ENCODE results near the gene HIGD1B. TPM values are rescaled to one million over a fixed set of nuclear protein-coding genes. Genes with fewer than 3 reads are reported as not detected.
"Not testable (repeated sequence)": the region's sequence is repeated elsewhere in the genome, so short reads cannot be mapped to it uniquely, and the experiment has no call there.

Gene HIGD1B
- total RNA-seq (2014; rRNA removed; shearing (Covaris generic)), result not detected in 2 replicates

DNA sequence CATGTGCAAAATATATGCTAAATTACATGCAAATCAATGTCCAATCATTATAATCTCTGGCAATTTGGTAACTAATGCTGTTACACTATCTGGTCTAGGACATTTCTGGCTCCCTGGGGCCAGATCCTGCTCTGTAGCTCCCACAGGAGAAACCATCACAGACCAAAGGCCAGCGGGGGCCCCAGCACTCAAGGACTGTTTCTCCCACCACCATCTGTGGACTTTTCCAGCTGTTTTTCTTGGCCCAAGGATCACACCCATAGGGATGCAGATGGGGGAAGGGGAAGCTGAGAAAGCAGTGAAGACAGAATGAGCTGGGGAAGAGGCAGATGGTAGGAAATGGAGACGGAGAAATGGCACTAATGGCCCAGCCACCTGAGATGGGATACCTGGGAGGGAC is at the start of gene HIGD1B:
Gene HIGD1B, plus strand, starts transcription at position 298 of the 400 bp plus-strand sequence. CDS start 270 bp downstream, outside the sequence.
- no peaks in the 10 kb centered on the region for H3K27me3 ChIP-seq (ENCODE audit: control insufficient read depth, insufficient read depth, low read length)
- H3K4me3 ChIP-seq (ENCODE audit: insufficient read depth, low read depth, low read length), result no peak within 1 kb of the TSS
- peaks cover 16% of the 10 kb centered on the region for H3K36me3 ChIP-seq (replicated peaks; ENCODE audit: control insufficient read depth, insufficient read depth, low read length)
- DNase-seq, result no peak

GRCh38 chr17:44798356-44798755 is 49.3 kb upstream of the HIGD1B start:
- no peak for DNase-seq
- H3K4me3 ChIP-seq (ENCODE audit: insufficient read depth, low read depth, low read length), result no peak overlapping the region
- H3K36me3 ChIP-seq (replicated peaks; ENCODE audit: control insufficient read depth, insufficient read depth, low read length), result peaks cover 12% of the 10 kb centered on the region
- H3K27me3 ChIP-seq (ENCODE audit: control insufficient read depth, insufficient read depth, low read length), result no peaks in the 10 kb centered on the region

DNA sequence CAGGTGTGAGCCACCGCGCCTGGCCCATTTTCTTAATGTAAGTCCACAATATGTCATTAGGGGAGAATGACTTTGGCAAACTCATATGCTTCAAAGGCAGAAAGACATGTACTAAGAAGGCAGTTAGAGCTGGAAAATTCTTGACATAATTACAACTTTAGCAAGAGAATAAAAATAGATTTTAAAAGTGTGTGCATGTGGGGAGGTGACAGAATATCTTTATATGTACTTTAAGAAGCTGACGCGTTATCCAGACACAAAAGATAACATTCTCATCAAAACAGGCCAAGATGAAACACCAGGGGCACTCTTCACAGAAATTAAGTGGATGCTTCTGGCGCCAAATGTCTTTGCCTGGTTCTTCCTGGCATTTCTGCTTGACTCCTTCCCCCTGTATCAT is 45.8 kb upstream of the HIGD1B start:
- DNase-seq, result no peak
- Histone ChIP-seq H3K36me3 (replicated peaks; ENCODE audit: control insufficient read depth, insufficient read depth, low read length) (peaks cover 28% of the 10 kb centered on the region), H3K4me3 (ENCODE audit: insufficient read depth, low read depth, low read length) (no peak overlapping the region), H3K27me3 (ENCODE audit: control insufficient read depth, insufficient read depth, low read length) (no peaks in the 10 kb centered on the region)

DNA sequence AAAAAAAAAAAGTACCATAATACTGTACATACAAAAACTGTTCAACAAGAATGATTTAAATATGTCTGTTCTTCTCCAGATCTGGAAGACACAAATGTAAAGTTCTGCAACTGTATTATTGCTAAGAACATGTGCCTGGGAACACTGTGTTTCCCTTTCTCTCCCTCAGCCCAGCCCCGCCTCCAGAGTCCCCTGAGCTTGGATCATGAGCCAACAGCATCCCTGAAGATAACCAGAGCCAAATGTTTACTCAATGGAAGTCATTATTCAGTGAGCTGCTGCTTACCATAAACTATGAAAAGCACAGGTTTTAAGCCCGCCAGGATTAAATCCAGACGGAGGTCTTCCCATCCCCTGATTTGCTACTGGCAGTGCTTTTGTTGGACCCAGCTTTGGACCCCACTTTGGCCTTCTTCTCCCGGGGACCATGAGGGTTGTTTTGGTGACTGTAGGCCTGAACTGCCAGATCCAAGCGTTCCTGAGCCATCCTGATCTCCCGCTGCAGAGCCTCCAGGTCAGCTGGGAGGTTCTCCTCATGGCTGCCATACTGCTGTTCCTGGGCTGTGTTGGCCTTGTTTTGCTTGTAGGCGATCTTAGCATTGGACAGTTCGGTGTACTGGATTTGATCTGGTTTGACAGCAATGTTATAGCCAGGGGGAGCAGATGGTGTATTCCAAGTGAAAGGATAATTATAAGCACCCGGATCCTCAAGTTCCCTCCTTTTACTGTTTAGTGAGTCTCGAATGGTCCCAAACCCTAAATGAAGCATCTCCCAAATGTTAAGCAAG is 43.2 kb upstream of the HIGD1B start:
- Histone ChIP-seq H3K27me3 (ENCODE audit: control insufficient read depth, insufficient read depth, low read length) (no peaks in the 10 kb centered on the region), H3K4me3 (ENCODE audit: insufficient read depth, low read depth, low read length) (no peak overlapping the region), H3K36me3 (replicated peaks; ENCODE audit: control insufficient read depth, insufficient read depth, low read length) (peaks cover 25% of the 10 kb centered on the region)
- no peak for DNase-seq

DNA sequence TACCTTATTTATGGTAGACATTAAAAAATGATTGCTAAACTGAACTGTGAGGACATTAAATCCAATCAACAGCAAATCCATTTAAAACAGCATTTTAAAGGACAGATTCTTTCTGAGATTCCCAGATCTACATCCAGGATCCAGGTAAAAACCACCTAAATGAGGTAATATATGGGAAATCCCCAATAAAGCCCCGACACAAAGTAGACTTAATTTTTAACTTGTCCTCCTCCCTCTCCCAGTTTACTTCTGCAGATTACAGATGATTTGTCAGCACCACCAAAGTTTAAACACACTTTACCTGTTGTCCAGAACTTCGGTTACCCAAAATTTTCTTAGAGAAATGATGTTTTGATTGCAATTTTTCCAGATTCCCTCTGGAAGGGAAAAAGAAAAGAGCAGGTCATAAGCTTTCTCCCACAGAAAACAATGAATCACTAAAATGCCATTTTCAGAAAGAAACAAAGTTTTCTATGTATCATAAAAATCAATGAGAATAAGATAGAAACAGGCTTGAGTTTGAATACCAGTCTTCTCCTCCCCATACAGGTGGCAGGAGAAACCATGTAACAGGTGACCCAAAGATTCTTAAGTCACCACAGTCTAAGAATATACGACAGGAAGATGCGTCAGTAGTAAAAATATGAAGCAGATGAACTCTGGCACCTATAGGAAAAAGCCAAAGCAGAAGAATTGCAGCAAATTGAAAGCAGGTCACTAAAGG is 40.4 kb upstream of the HIGD1B start:
- Histone ChIP-seq H3K27me3 (ENCODE audit: control insufficient read depth, insufficient read depth, low read length) (no peaks in the 10 kb centered on the region), H3K4me3 (ENCODE audit: insufficient read depth, low read depth, low read length) (no peak overlapping the region), H3K36me3 (replicated peaks; ENCODE audit: control insufficient read depth, insufficient read depth, low read length) (peaks cover 19% of the 10 kb centered on the region)
- DNase-seq, result no peak

DNA sequence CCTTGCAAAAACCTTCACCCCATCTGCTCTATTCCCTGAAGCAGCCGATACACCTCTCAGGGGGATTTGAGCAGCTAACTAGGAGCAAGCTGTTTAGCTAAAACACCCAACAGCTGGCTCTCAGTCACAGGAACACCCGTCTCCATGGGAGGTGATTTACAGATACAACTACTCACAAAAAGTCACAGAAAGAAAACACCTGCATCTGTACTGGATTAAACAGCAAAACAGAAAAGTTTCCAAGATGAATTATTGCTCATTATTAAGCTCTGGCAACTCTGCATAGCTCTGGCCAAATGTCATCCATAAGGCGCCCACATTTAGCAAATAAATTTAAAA is 39.9 kb upstream of the HIGD1B start:
- Histone ChIP-seq H3K36me3 (replicated peaks; ENCODE audit: control insufficient read depth, insufficient read depth, low read length) (peaks cover 17% of the 10 kb centered on the region), H3K27me3 (ENCODE audit: control insufficient read depth, insufficient read depth, low read length) (no peaks in the 10 kb centered on the region), H3K4me3 (ENCODE audit: insufficient read depth, low read depth, low read length) (no peak overlapping the region)
- DNase-seq, result peak; percentile 22

DNA sequence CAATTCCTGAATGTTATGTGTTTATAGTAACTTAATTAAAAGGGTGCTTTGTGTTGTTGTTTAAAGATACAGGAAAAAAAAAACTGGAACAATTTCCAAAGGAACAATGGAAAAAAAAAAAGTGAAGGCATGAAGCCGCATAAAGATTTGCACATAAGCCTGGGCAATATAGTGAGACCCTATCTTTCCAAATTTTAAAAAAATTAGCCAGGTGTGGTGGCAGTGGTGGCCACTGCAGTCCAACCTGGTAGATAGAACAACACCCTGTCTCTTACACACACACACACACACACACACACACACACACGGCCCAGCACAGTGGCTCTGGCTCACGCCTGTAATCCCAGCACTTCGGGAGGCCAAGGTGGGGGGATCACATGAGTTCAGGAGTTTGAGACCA is 39.5 kb upstream of the HIGD1B start:
- DNase-seq, result no peak

DNA sequence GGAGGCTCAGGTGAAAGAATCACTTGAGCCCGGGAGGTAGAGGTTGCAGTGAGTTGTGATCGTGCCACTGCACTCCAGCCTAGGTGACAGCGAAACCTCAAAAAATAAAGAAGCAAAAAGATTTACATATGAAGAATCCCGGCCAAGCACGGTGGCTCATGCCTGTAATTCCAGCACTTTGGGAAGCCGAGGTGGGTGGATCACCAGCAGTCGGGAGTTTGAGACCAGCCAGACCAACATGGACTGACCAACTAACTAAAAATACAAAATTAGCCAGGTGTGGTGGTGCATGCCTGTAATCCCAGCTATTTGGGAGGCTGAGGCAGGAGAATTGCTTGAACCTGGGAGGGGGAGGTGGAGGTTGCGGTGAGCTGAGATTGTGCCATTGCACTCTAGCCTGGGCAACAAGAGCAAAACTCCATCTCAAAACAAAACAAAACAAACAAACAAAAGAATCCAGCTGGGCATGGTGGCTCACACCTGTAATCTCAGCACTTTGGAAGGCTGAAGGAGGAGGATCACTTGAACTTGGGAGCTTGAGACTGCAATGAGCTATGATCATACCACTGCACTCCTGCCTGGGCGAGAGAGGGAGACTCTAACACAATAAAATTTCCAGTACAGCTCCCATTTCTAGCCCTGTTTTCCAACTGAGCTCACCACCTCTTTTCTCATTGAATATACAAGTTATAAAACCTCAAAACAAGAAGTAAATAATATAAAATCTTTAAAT is 38.9 kb upstream of the HIGD1B start:
- DNase-seq; H3K4me3 ChIP-seq (ENCODE audit: insufficient read depth, low read depth, low read length); H3K27me3 ChIP-seq (ENCODE audit: control insufficient read depth, insufficient read depth, low read length): not testable (repeated sequence)
- H3K36me3 ChIP-seq (replicated peaks; ENCODE audit: control insufficient read depth, insufficient read depth, low read length), result peaks cover 16% of the 10 kb centered on the region

More for the DNA sequence above, 39.5 kb upstream of the HIGD1B start:
- Histone ChIP-seq H3K36me3 (replicated peaks; ENCODE audit: control insufficient read depth, insufficient read depth, low read length) (peaks cover 16% of the 10 kb centered on the region), H3K4me3 (ENCODE audit: insufficient read depth, low read depth, low read length) (no peak overlapping the region), H3K27me3 (ENCODE audit: control insufficient read depth, insufficient read depth, low read length) (no peaks in the 10 kb centered on the region)

GRCh38 chr17:44812263-44812662 is 35.4 kb upstream of the HIGD1B start:
- no peak overlapping the region for H3K4me3 ChIP-seq (ENCODE audit: insufficient read depth, low read depth, low read length)
- no peaks in the 10 kb centered on the region; the same call in none of the 2 replicates for H3K36me3 ChIP-seq (replicated peaks; ENCODE audit: control insufficient read depth, insufficient read depth, low read length)
- DNase-seq, result no peak
- H3K27me3 ChIP-seq (ENCODE audit: control insufficient read depth, insufficient read depth, low read length), result no peaks in the 10 kb centered on the region

DNA sequence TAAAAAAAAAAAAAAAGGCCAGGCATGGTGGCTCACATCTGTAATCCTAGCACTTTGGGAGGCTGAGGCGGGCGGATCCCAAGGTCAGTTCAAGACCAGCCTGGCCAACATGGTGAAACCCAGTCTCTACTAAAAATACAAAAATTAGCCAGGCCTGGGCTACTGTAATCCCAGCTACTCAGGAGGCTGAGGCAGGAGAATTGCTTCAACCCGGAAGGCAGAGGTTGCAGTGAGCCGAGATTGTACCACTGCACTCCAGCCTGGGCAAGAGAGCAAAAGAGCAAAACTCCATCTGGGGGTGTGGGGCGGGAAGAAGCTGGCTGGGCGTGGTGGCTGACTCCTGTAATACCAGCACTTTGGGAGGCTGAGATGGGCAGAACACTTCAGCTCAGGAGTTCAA is 29.2 kb upstream of the HIGD1B start:
- H3K36me3 ChIP-seq (replicated peaks; ENCODE audit: control insufficient read depth, insufficient read depth, low read length); DNase-seq; H3K27me3 ChIP-seq (ENCODE audit: control insufficient read depth, insufficient read depth, low read length); H3K4me3 ChIP-seq (ENCODE audit: insufficient read depth, low read depth, low read length): not testable (repeated sequence)

- no peak for DNase-seq
- H3K36me3 ChIP-seq (replicated peaks; ENCODE audit: control insufficient read depth, insufficient read depth, low read length), result no peaks in the 10 kb centered on the region
These were observed 27.0 kb upstream of the HIGD1B start for GRCh38 chr17:44820631-44821212.

DNA sequence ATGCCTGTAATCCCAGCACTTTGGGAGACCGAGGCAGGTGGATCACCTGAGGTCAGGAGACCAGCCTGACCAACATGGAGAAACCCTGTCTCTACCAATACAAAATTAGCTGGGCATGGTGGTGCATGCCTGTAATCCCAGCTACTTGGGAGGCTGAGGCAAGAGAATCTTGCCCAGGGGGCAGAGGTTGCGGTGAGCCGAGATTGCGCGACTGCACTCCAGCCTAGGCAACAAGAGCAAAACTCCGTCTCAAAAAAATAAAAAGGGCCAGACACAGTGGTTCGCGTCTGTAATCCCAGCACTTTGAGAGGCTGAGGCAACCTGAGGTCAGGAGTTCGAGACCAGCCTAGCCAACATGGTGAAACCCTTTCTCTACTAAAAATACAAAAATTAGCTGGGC is 22.4 kb upstream of the HIGD1B start:
- H3K4me3 ChIP-seq (ENCODE audit: insufficient read depth, low read depth, low read length); DNase-seq; H3K27me3 ChIP-seq (ENCODE audit: control insufficient read depth, insufficient read depth, low read length); H3K36me3 ChIP-seq (replicated peaks; ENCODE audit: control insufficient read depth, insufficient read depth, low read length): not testable (repeated sequence)

More at GRCh38 chr17:44820631-44821212, 27.0 kb upstream of the HIGD1B start:
- H3K27me3 ChIP-seq (ENCODE audit: control insufficient read depth, insufficient read depth, low read length), result no peaks in the 10 kb centered on the region
- H3K4me3 ChIP-seq (ENCODE audit: insufficient read depth, low read depth, low read length), result no peak overlapping the region

DNA sequence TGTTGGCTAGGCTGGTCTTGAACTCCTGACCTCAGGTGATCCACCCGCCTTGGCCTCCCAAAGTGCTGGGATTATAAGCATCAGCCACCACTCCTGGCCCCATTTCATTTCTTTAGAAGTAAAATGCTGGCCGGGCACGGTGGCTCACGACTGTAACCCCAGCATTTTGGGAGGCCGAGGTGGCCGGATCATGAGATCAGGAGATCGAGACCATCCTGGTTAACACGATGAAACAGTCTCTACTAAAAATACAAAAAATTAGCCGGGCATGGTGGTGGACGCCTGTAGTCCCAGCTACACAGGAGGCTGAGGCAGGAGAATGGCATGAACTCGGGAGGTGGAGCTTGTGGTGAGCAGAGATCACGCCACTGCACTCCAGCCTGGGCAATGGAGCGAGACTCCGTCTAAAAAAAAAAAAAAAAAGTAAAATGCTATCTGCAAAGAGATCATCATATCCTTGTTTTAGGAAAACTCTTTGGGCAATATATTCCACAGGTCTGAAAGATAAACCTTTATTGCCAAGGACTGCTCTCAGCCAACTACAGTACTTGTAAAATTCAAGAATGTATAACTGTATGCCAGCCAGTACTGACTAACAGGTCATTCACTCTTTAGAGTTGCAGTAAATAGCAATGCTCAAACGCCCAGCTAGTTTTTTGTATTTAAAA is 21.4 kb upstream of the HIGD1B start:
- no peak overlapping the region for H3K4me3 ChIP-seq (ENCODE audit: insufficient read depth, low read depth, low read length)
- H3K27me3 ChIP-seq (ENCODE audit: control insufficient read depth, insufficient read depth, low read length), result no peaks in the 10 kb centered on the region
- no peak for DNase-seq
- H3K36me3 ChIP-seq (replicated peaks; ENCODE audit: control insufficient read depth, insufficient read depth, low read length), result no peaks in the 10 kb centered on the region

DNA sequence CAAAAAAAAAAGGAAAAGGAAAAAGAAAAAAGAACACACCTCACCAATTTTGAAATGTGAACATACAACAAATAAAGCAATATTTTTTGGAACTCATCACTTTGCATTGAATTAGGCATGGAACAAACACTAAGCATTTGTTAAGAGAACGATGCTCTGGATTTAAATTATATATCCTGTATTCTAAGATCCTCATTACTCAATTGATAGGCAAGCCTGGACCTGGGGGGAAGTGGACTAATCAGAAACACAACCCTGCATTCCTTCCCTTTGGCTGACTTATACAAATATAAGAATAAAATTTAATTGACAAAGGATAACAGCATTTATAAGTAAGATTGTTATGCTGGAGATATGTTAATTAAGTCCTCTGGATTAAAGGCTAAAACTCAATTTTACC is 19.8 kb upstream of the HIGD1B start:
- no peaks in the 10 kb centered on the region for H3K27me3 ChIP-seq (ENCODE audit: control insufficient read depth, insufficient read depth, low read length)
- no peak for DNase-seq
- no peaks in the 10 kb centered on the region for H3K36me3 ChIP-seq (replicated peaks; ENCODE audit: control insufficient read depth, insufficient read depth, low read length)
- no peak overlapping the region for H3K4me3 ChIP-seq (ENCODE audit: insufficient read depth, low read depth, low read length)
